Inferior parietal cortex (tissue), 1 donor: ENCODE data around the gene ADSS1.
"Not testable (repeated sequence)": the region's sequence is repeated elsewhere in the genome, so short reads cannot be mapped to it uniquely, and the experiment has no call there.

ENCODE experiments used
- DNase-seq: peaks from one replicate; pipeline ENCODE4 v3.0.0-alpha.2; 2016; ENCODE audit errors: extremely low spot score

The ADSS1 gene

GRCh38 chr14:104717646-104718045 is 6.4 kb upstream of the ADSS1 start:
- DNase-seq: no peak

GRCh38 chr14:104718147-104718546 is 5.9 kb upstream of the ADSS1 start:
- DNase-seq: no peak

- no peak for DNase-seq
These were observed 5.2 kb upstream of the ADSS1 start for GRCh38 chr14:104718871-104719270.

- DNase-seq: no peak
These were observed 4.7 kb upstream of the ADSS1 start for GRCh38 chr14:104719343-104719742.

- DNase-seq: no peak
These were observed 2.3 kb upstream of the ADSS1 start for GRCh38 chr14:104721505-104722431.

- no peak for DNase-seq
These were observed 935 bp upstream of the ADSS1 start for GRCh38 chr14:104722938-104723650.

- no peak for DNase-seq
These were observed 465 bp downstream of the ADSS1 start for GRCh38 chr14:104724407-104724980.

- DNase-seq: no peak
These were observed 1.1 kb downstream of the ADSS1 start for GRCh38 chr14:104724981-104725771.

- DNase-seq: no peak
These were observed 1.9 kb downstream of the ADSS1 start for GRCh38 chr14:104725772-104726548.

- DNase-seq: no peak
These were observed 2.8 kb downstream of the ADSS1 start for GRCh38 chr14:104726600-104727451.

- no peak for DNase-seq
These were observed 4.6 kb downstream of the ADSS1 start for GRCh38 chr14:104728631-104729030.

- not testable (repeated sequence) for DNase-seq
These were observed 5.3 kb downstream of the ADSS1 start for GRCh38 chr14:104729176-104729834.

- no peak for DNase-seq
These were observed 5.8 kb downstream of the ADSS1 start for GRCh38 chr14:104729835-104730181.

- DNase-seq: no peak
These were observed 6.5 kb downstream of the ADSS1 start for GRCh38 chr14:104730487-104730886.

GRCh38 chr14:104731320-104732294 is 7.6 kb downstream of the ADSS1 start:
- DNase-seq: no peak

GRCh38 chr14:104732355-104732804 is 8.4 kb downstream of the ADSS1 start:
- no peak for DNase-seq

- no peak for DNase-seq
These were observed 9.1 kb downstream of the ADSS1 start for GRCh38 chr14:104732931-104733681.
